WTC11 (cell line): ENCODE results near the gene VANGL2. TPM values are rescaled to one million over a fixed set of nuclear protein-coding genes. Genes with fewer than 3 reads are reported as not detected.

ENCODE experiments used
- ATAC-seq: fragments of 200-7000 bp; cut with Tn5 transposase; 2 replicates; pipeline ENCODE4 v1.10.0; 2021; ENCODE audit warnings: mild to moderate bottlenecking, moderate library complexity
- CTCF ChIA-PET: fragments of 300-600 bp; sonication (Branson Sonifier 250); formaldehyde crosslinking; loops from one replicate; lab custom pipeline; 2021; ENCODE audit warnings: antibody characterized with exemption; lab: Charles Lee
- POLR2A ChIA-PET: fragments of 350-600 bp; sonication (Branson Sonifier 250); formaldehyde crosslinking; loops from one replicate; lab custom pipeline; 2021; ENCODE audit warnings: antibody characterized with exemption; lab: Charles Lee
- DNase-seq: peaks from one replicate; pipeline ENCODE4 v3.0.0; 2021; ENCODE audit warnings: low spot score
- H3K27ac Mint-ChIP-seq: 2 replicates; pipeline ENCODE4 v1.8.0; 2021; ENCODE audit warnings: mixed read lengths
- H3K27me3 Mint-ChIP-seq: 2 replicates; pipeline ENCODE4 v1.8.0; 2021; ENCODE audit warnings: low read depth, mild to moderate bottlenecking, moderate library complexity, mixed read lengths
- H3K36me3 Mint-ChIP-seq: 2 replicates; pipeline ENCODE4 v1.8.0; 2021; ENCODE audit warnings: mixed read lengths
- H3K4me1 Mint-ChIP-seq: 2 replicates; pipeline ENCODE4 v1.8.0; 2022; ENCODE audit warnings: mixed read lengths
- H3K4me3 Mint-ChIP-seq: 2 replicates; pipeline ENCODE4 v1.8.0; 2021; ENCODE audit warnings: mild to moderate bottlenecking, moderate library complexity, mixed read lengths
- H3K9me3 Mint-ChIP-seq: 2 replicates; pipeline ENCODE4 v1.8.0; 2021; ENCODE audit warnings: mixed read lengths
- AR ChIP-seq: fragments of 250-450 bp; sonication (Bioruptor Pico); IDR thresholded peaks from 2 replicates; pipeline ENCODE4 v1.9.0; 2021; ENCODE audit warnings: mild to moderate bottlenecking
- ARID4B ChIP-seq: sonication (generic); formaldehyde crosslinking; IDR thresholded peaks from 2 replicates; pipeline ENCODE4 v1.8.0; 2023; ENCODE audit warnings: missing genetic modification reagents, mild to moderate bottlenecking, borderline replicate concordance
- CREM ChIP-seq: sonication (generic); formaldehyde crosslinking; IDR thresholded peaks from 2 replicates; pipeline ENCODE4 v1.8.1; 2022; ENCODE audit warnings: mild to moderate bottlenecking, missing genetic modification reagents, moderate library complexity
- E2F1 ChIP-seq: sonication (generic); formaldehyde crosslinking; IDR thresholded peaks from 2 replicates; pipeline ENCODE4 v1.8.0; 2022; ENCODE audit warnings: mild to moderate bottlenecking, missing genetic modification reagents
- E2F5 ChIP-seq: sonication (generic); formaldehyde crosslinking; IDR thresholded peaks from 2 replicates; pipeline ENCODE4 v1.8.1; 2022; ENCODE audit warnings: mild to moderate bottlenecking, moderate library complexity, missing genetic modification reagents
- ESRRA ChIP-seq: sonication (generic); formaldehyde crosslinking; IDR thresholded peaks from 2 replicates; pipeline ENCODE4 v1.8.1; 2022; ENCODE audit warnings: mild to moderate bottlenecking, missing genetic modification reagents, borderline replicate concordance
- FOXK1 ChIP-seq: sonication (generic); formaldehyde crosslinking; IDR thresholded peaks from 2 replicates; pipeline ENCODE4 v1.8.0; 2022; ENCODE audit warnings: mild to moderate bottlenecking, moderate library complexity, missing genetic modification reagents
- GTF2I ChIP-seq: fragments of 250-450 bp; sonication (Bioruptor Pico); conservative IDR thresholded peaks from 2 replicates; pipeline ENCODE4 v1.4.0; 2021; ENCODE audit warnings: mild to moderate bottlenecking
- HMGXB4 ChIP-seq: sonication (generic); formaldehyde crosslinking; IDR thresholded peaks from 2 replicates; pipeline ENCODE4 v1.8.1; 2023; ENCODE audit warnings: mild to moderate bottlenecking, moderate library complexity, missing genetic modification reagents
- MXD4 ChIP-seq: fragments of 250-450 bp; sonication (Bioruptor Pico); IDR thresholded peaks from 2 replicates; pipeline ENCODE4 v1.8.0; 2021; ENCODE audit warnings: mild to moderate bottlenecking, moderate library complexity, borderline replicate concordance
- NFYB ChIP-seq: sonication (generic); formaldehyde crosslinking; conservative IDR thresholded peaks from 2 replicates; pipeline ENCODE4 v1.8.0; 2022; ENCODE audit warnings: low read depth, missing genetic modification reagents
- TCF7 ChIP-seq: sonication (generic); formaldehyde crosslinking; IDR thresholded peaks from 2 replicates; pipeline ENCODE4 v1.8.0; 2022; ENCODE audit warnings: mild to moderate bottlenecking, low read depth, missing genetic modification reagents, moderate library complexity
- ZBTB43 ChIP-seq: sonication (generic); formaldehyde crosslinking; IDR thresholded peaks from 2 replicates; pipeline ENCODE4 v1.8.1; 2023; ENCODE audit warnings: mild to moderate bottlenecking, missing genetic modification reagents
- ZNF121 ChIP-seq: sonication (generic); formaldehyde crosslinking; IDR thresholded peaks from 2 replicates; pipeline ENCODE4 v1.8.0; 2023; ENCODE audit warnings: missing genetic modification reagents
- ZNF138 ChIP-seq: sonication (generic); formaldehyde crosslinking; conservative IDR thresholded peaks from 2 replicates; pipeline ENCODE4 v1.8.1; 2022; ENCODE audit warnings: mild to moderate bottlenecking, moderate library complexity, missing genetic modification reagents
- ZNF671 ChIP-seq: fragments of 250-450 bp; sonication (Bioruptor Pico); IDR thresholded peaks from 2 replicates; pipeline ENCODE4 v1.8.0; 2021; ENCODE audit warnings: mild to moderate bottlenecking
- total RNA-seq: library from RNA; stranded (reverse); gene quantifications from 3 replicates; pipeline ENCODE4 v1.2.3, GENCODE V29; 2021

VANGL2 gene
- total RNA-seq, 1 experiment from 2014 or later, result 68.0 TPM

GRCh38 chr1:160361199-160361598 is 39.2 kb upstream of the VANGL2 start:
- no peak for TF ChIP-seq ZNF138 (CRISPR knock-in tag)
- TF ChIP-seq TCF7 (CRISPR knock-in tag), result no peak
- no peak for TF ChIP-seq E2F1 (CRISPR knock-in tag)
- no peak for TF ChIP-seq ZNF121 (CRISPR knock-in tag)
- TF ChIP-seq FOXK1, result no peak
- TF ChIP-seq MXD4 (CRISPR knock-in tag), result no peak
- TF ChIP-seq ARID4B, result no peak
- no peak for TF ChIP-seq E2F5
- TF ChIP-seq GTF2I (CRISPR knock-in tag), result no peak
- TF ChIP-seq AR (CRISPR knock-in tag), result no peak
- no peak for TF ChIP-seq ZBTB43 (CRISPR knock-in tag)
- no peak for TF ChIP-seq HMGXB4 (CRISPR knock-in tag)
- TF ChIP-seq CREM (CRISPR knock-in tag), result no peak
- no peak for TF ChIP-seq ZNF671 (CRISPR knock-in tag)
- TF ChIP-seq ESRRA, result no peak
- no peak for TF ChIP-seq NFYB (CRISPR knock-in tag)
- Mint-ChIP-seq H3K4me3 (no peak overlapping the region), H3K4me1 (peaks cover 38% of the 10 kb centered on the region), H3K27ac (peak overlapping the region; percentile 60), H3K36me3 (peaks cover 33% of the 10 kb centered on the region), H3K27me3 (no peaks in the 10 kb centered on the region), H3K9me3 (no peaks in the 10 kb centered on the region)
- ChIA-PET POLR2A (interaction anchor here (1.5 kb wide), 1 partner anchor 39 kb away, joined by 5 read pairs; the partner anchor contains the start of gene VANGL2), CTCF (interaction anchor here (9.3 kb wide), 1 partner anchor 15 kb away, joined by 108 read pairs; no protein-coding TSS in a partner anchor)
- DNase-seq, result no peak
- ATAC-seq, result no peak
